Stimulated activated CD4-positive, alpha-beta T cell treated with anti-CD3 and anti-CD28 coated beads, Interleukin-1b, Interleukin-23, amount 100 ng/mL, for 4 hours (primary cell): Measurements from ENCODE around the gene RNF14.
A peak's percentile ranks its signal among the peaks of the same experiment; 100 is the strongest.

Experiments
- DNase-seq, 2 donors: peaks; one replicate each; pipeline ENCODE4 v3.0.0-alpha.2; 2020; ENCODE audit warnings: low read depth in 2 of 2

RNF14 gene

GRCh38 chr5:141948812-141949211, 20.1 kb upstream of the RNF14 start:
- no peak for DNase-seq

GRCh38 chr5:141949511-141949910, 19.4 kb upstream of the RNF14 start:
- DNase-seq = no peak

GRCh38 chr5:141950207-141951005, 18.5 kb upstream of the RNF14 start:
- DNase-seq = no peak

GRCh38 chr5:141951332-141951781, 17.5 kb upstream of the RNF14 start:
- no peak for DNase-seq

- no peak for DNase-seq
Measured at GRCh38 chr5:141952020-141952419, 16.9 kb upstream of the RNF14 start.

GRCh38 chr5:141954194-141954593, 14.7 kb upstream of the RNF14 start:
- DNase-seq = no peak

GRCh38 chr5:141957367-141957996, 11.4 kb upstream of the RNF14 start:
- DNase-seq = no peak

- no peak for DNase-seq
Measured at GRCh38 chr5:141958113-141958512, 10.8 kb upstream of the RNF14 start, which contains the start of gene PCDH12. TSS of gene PCDH12 (minus strand) at chr5:141958202. CDS start at chr5:141957851, 351 bp downstream.

GRCh38 chr5:141958546-141959172, 10.2 kb upstream of the RNF14 start:
- no peak for DNase-seq

GRCh38 chr5:141960018-141960417, 8.9 kb upstream of the RNF14 start:
- DNase-seq = no peak

- peak; percentile 75 to 92 for DNase-seq
Measured at GRCh38 chr5:141960449-141961323, 8.2 kb upstream of the RNF14 start.

- DNase-seq = no peak
Measured at GRCh38 chr5:141961466-141961865, 7.4 kb upstream of the RNF14 start.

- no peak for DNase-seq
Measured at GRCh38 chr5:141963701-141964100, 5.2 kb upstream of the RNF14 start.

GRCh38 chr5:141965071-141965470, 3.8 kb upstream of the RNF14 start:
- DNase-seq = no peak

- no peak for DNase-seq
Measured at GRCh38 chr5:141966275-141966962, 2.5 kb upstream of the RNF14 start.

- DNase-seq = no peak
Measured at GRCh38 chr5:141966963-141967333, 2.0 kb upstream of the RNF14 start.

- no peak for DNase-seq
Measured at GRCh38 chr5:141969783-141970771, 1.2 kb downstream of the RNF14 start.

GRCh38 chr5:141973871-141974595, 5.1 kb downstream of the RNF14 start:
- no peak for DNase-seq

- no peak for DNase-seq
Measured at GRCh38 chr5:141976176-141976575, 7.3 kb downstream of the RNF14 start.
